A673 (cell line): ENCODE measurements around the gene TMOD3. TPM values are rescaled to one million over a fixed set of nuclear protein-coding genes. Genes with fewer than 3 reads are reported as not detected.

Experiments used
- Bru-seq: library from RNA; stranded (reverse); fragments of 400-500 nt; gene quantifications from one replicate; lab custom pipeline; 2021; lab: Mats Ljungman, UMichigan
- BruChase-seq, 2 experiments: library from RNA; stranded (reverse); fragments of 400-500 nt; gene quantifications; one replicate each; lab custom pipeline; 2021; lab: Mats Ljungman, UMichigan
- BruUV-seq: library from RNA; stranded (reverse); fragments of 400-500 nt; replicated peaks from 2 replicates; lab custom pipeline; 2021; lab: Mats Ljungman, UMichigan
- CTCF ChIA-PET: fragments of 300-600 bp; sonication (Branson Sonifier 250); formaldehyde crosslinking; loops from one replicate; lab custom pipeline; 2022; ENCODE audit warnings: antibody characterized with exemption; lab: Charles Lee
- POLR2A ChIA-PET: fragments of 300-600 bp; sonication (Branson Sonifier 250); formaldehyde crosslinking; loops from one replicate; lab custom pipeline; 2022; ENCODE audit warnings: antibody characterized with exemption; ENCODE audit not compliant: low non-redundant PET; lab: Charles Lee
- DNase-seq: peaks from one replicate; pipeline ENCODE4 v3.0.0-alpha.2; 2015; ENCODE audit warnings: low spot score
- H3K27ac ChIP-seq: fragments of 200-600 bp; sonication (generic); 2 replicates; pipeline ENCODE4 v1.5.1; 2016; ENCODE audit warnings: mixed run types, low read depth, mild to moderate bottlenecking, mixed read lengths, antibody characterized with exemption, low read length; ENCODE audit not compliant: poor library complexity, severe bottlenecking
- H3K27me3 ChIP-seq: fragments of 200-600 bp; sonication (generic); replicated peaks from 2 replicates; pipeline ENCODE4 v1.6.1; 2017; ENCODE audit warnings: mixed run types, low read depth, mild to moderate bottlenecking, mixed read lengths, antibody characterized with exemption, low read length; ENCODE audit not compliant: insufficient read depth, poor library complexity
- H3K36me3 ChIP-seq: fragments of 200-600 bp; sonication (generic); 2 replicates; pipeline ENCODE4 v1.6.1; 2016; ENCODE audit warnings: mixed run types, mild to moderate bottlenecking, mixed read lengths, antibody characterized with exemption, low read length; ENCODE audit not compliant: insufficient read depth, poor library complexity, severe bottlenecking
- H3K4me1 ChIP-seq: fragments of 200-600 bp; sonication (generic); 2 replicates; pipeline ENCODE4 v1.6.1; 2017; ENCODE audit warnings: mixed run types, mild to moderate bottlenecking, mixed read lengths, antibody characterized with exemption, low read length; ENCODE audit not compliant: insufficient read depth, poor library complexity, severe bottlenecking
- H3K4me3 ChIP-seq: fragments of 200-600 bp; sonication (generic); 2 replicates; pipeline ENCODE4 v1.5.1; 2016; ENCODE audit warnings: low read depth, mixed run types, mild to moderate bottlenecking, mixed read lengths, low read length; ENCODE audit not compliant: poor library complexity, severe bottlenecking
- H3K9me3 ChIP-seq: fragments of 200-600 bp; sonication (generic); 2 replicates; pipeline ENCODE4 v1.6.1; 2016; ENCODE audit warnings: mixed run types, low read depth, mild to moderate bottlenecking, mixed read lengths, antibody characterized with exemption, low read length; ENCODE audit not compliant: poor library complexity, severe bottlenecking
- EZH2 ChIP-seq: fragments of 200-600 bp; sonication (generic); IDR thresholded peaks from 2 replicates; pipeline ENCODE4 v1.6.1; 2017; ENCODE audit warnings: borderline replicate concordance, low read depth, mild to moderate bottlenecking, mixed read lengths, antibody characterized with exemption, low read length; ENCODE audit not compliant: poor library complexity, severe bottlenecking
- intact Hi-C: fragments of 100-400 bp; cut with micrococcal nuclease; formaldehyde crosslinking; loops from one replicate; pipeline ENCODE4 v1.10.0; 2022; ENCODE audit not compliant: unreplicated experiment
- long read RNA-seq: library from polyadenylated mRNA; stranded (forward); transcript quantifications from one replicate; pipeline ENCODE4 v2.0.0, GENCODE V29; 2022
- total RNA-seq: library from RNA; stranded (reverse); gene quantifications from 2 replicates; pipeline ENCODE4 v1.2.3, GENCODE V29; 2021
- TF ChIP-seq, protein P1 (sequence below): fragments of 300-800, 200-600 bp; sonication (generic); conservative IDR thresholded peaks from 2 replicates; pipeline ENCODE4 v1.5.1; 2017; ENCODE audit warnings: low read depth, mild to moderate bottlenecking, antibody characterized with exemption, low read length, moderate library complexity, mixed read lengths

Gene TMOD3
- total RNA-seq (66.6 and 70.2 TPM in 2 replicates), Bru-seq, nascent RNA (percentile 89 among the genes with signal in this experiment), BruChase-seq, experiment 1, labeled RNA remaining after a 2-hour chase (percentile 87 among the genes with signal in this experiment), BruChase-seq, experiment 2, labeled RNA remaining after a 6-hour chase (percentile 95 among the genes with signal in this experiment)
- long read RNA-seq, full-length matches to known transcripts: 183 of 236 reads
- long read RNA-seq, partial matches to known transcripts: 9 of 236 reads
- long read RNA-seq, other reads (novel, unspliced or antisense): 44 of 236 reads

DNA sequence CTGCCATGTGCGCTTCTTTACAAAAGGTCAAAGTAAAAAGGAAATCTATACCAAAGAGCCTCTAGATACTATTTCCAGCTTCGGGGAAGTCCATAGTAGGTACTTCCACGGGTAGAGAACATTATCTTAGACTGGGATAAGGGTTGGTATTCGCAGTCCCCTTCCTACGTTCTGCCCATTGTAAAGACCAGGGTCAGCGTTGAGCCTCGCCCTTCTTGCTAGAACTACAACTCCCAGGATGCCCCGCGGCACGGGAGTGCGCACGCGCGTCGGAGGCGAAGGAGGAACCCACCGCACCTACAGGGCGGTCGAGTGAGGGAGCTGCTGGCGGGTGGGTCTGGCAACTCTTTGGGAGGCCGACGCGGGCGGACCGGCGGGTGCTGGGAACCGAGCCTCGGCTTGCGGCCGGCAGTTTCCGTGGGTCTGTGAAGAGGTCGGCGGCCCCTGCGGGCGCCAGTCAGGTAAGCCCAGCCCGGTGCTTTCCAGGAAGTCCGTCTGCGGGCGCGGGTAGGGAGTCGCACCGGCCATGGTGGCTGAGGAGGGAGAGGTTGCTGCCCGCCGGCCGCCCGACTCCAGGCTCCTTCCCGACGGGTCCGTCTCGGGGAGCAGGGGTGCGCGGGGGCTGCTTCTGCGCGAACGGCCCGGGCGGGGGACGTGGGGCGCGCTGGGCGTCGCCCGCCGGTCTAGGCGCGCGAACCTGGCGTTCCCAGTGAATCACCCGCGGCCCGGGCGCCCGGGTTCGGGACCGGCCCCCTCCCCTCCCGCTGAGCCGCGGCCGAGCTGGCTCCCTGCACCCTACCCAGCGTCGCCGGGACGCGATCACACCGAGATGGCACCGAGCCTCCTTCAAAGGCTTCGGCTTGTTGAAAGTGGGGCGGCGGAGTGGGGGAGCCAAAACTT lies at the start of gene TMOD3:
TSS of gene TMOD3 (plus strand) at position 278 of the 900 bp plus-strand sequence. CDS start 33,232 bp downstream, outside the sequence.
- ChIA-PET POLR2A (interaction anchor here (0.6 kb wide), 1 partner anchor 59 kb away, joined by 4 read pairs; no protein-coding TSS in a partner anchor), CTCF (interaction anchor here (0.7 kb wide), 1 partner anchor 310 kb away, joined by 4 read pairs; no protein-coding TSS in a partner anchor)
- intact Hi-C loops: no loop called here
- TF ChIP-seq, protein P1, sequence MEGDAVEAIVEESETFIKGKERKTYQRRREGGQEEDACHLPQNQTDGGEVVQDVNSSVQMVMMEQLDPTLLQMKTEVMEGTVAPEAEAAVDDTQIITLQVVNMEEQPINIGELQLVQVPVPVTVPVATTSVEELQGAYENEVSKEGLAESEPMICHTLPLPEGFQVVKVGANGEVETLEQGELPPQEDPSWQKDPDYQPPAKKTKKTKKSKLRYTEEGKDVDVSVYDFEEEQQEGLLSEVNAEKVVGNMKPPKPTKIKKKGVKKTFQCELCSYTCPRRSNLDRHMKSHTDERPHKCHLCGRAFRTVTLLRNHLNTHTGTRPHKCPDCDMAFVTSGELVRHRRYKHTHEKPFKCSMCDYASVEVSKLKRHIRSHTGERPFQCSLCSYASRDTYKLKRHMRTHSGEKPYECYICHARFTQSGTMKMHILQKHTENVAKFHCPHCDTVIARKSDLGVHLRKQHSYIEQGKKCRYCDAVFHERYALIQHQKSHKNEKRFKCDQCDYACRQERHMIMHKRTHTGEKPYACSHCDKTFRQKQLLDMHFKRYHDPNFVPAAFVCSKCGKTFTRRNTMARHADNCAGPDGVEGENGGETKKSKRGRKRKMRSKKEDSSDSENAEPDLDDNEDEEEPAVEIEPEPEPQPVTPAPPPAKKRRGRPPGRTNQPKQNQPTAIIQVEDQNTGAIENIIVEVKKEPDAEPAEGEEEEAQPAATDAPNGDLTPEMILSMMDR: no peak
- no peak for TF ChIP-seq EZH2
- Histone ChIP-seq H3K27me3 (no peaks in the 10 kb centered on the region), H3K9me3 (no peaks in the 10 kb centered on the region), H3K4me3 (peak within 1 kb of the TSS; percentile 80), H3K4me1 (peaks cover 26% of the 10 kb centered on the region), H3K27ac (peak within 1 kb of the TSS; percentile 84), H3K36me3 (no peaks in the 10 kb centered on the region)
- peak; percentile 95 for DNase-seq
- no TSS peak for BruUV-seq

DNA sequence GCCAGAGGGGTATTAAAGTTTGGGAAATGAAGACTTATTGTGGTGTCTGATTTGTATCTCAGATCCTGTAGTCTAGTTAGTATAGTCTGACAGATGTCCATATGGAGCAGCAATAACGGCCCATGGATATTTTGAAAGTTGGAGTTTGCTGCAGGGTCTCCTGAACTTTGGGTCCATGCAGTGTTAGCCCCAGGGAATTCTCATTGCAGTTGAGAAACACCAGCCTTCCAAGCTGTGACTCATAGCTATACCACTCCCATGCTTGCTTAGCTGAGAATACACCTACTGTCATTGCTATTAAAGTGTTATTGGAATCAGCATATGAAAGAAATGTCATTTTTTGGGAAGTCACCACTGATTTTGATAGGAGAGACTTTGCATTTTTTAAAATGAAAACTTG lies 48.8 kb upstream of the TMOD3 start:
- Histone ChIP-seq H3K4me3 (no peak overlapping the region), H3K27ac (no peak overlapping the region), H3K36me3 (no peaks in the 10 kb centered on the region), H3K27me3 (no peaks in the 10 kb centered on the region), H3K9me3 (no peaks in the 10 kb centered on the region), H3K4me1 (no peaks in the 10 kb centered on the region)
- ChIA-PET CTCF (no interaction called here), POLR2A (no interaction called here)
- DNase-seq: no peak
- TF ChIP-seq EZH2: no peak
- TF ChIP-seq, protein P1: no peak
- BruUV-seq: no TSS peak
- intact Hi-C loops: loop anchor here (5.0 to 10.0 kb wide), 6 partner anchors 122 to 954 kb away; no protein-coding TSS in a partner anchor

DNA sequence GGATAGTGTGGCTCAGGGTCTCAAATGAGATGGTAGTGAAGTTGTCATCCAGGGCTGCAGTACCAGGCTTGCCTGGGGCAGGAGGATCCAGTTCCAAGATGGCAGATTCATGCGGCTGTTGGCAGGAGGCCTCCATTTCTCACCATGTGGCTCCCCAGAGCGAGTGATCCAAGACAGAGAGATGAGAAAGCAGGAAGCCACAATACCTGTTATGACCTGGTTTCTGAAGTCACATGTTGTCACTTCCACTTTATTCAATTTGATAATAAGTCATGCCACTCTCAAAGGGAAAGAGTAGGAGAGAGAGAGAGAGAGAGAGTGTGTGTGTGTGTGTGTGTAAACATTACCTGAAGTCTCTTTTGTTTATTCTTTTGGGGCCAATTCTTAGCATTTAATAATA lies 47.9 kb upstream of the TMOD3 start:
- TF ChIP-seq, protein P1: no peak
- no peak for TF ChIP-seq EZH2
- ChIA-PET POLR2A (no interaction called here), CTCF (no interaction called here)
- Histone ChIP-seq H3K27ac (no peak overlapping the region), H3K36me3 (no peaks in the 10 kb centered on the region), H3K27me3 (no peaks in the 10 kb centered on the region), H3K9me3 (no peaks in the 10 kb centered on the region), H3K4me1 (no peaks in the 10 kb centered on the region), H3K4me3 (no peak overlapping the region)
- no peak for DNase-seq
- intact Hi-C loops: loop anchor here (5.0 to 10.0 kb wide), 6 partner anchors 121 to 953 kb away; no protein-coding TSS in a partner anchor
- BruUV-seq: no TSS peak
